NCI-H1930 (cell line): ENCODE measurements around the gene APBA2.
"Not testable (repeated sequence)": the region's sequence is repeated elsewhere in the genome, so short reads cannot be mapped to it uniquely, and the experiment has no call there.

Source experiments
- DNase-seq, 2 experiments: peaks; one replicate each; lab custom pipeline; 2025; lab: John Stamatoyannopoulos, UW

Gene APBA2

DNA sequence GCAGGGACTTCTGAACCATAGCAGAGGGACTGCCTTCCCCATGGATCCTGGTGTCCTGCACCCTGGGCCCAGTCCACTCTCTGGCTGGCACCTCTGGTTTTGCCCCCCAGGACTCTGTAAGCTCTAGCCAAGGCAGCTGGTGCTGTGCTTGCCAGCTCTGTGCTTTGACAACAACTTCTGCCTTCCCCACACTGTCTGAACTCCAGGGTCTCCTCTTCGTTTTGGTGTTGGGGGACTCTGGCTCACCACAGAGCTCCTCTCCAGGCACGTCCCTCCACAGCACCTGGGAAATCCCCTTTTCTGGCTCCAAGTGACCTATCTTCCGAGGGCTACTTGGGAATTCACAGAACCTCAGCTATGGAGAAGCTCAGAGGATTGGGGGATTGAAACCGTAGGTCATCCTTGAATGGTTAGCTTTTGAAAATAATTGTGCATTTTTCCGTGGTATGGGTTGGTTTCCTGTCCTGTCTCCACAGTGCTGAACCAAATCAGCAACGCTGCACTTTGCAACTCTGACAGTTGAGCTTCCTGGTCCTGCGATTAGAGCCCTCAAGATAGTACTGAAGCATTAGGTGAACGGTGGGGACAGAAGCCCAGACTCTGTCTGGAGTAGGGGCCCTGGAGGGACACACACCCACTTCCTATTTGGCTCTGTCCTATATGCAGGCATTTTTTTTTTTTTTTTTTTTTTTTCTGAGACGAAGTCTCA is 152.4 kb downstream of the APBA2 start:
- no peak for DNase-seq

DNA sequence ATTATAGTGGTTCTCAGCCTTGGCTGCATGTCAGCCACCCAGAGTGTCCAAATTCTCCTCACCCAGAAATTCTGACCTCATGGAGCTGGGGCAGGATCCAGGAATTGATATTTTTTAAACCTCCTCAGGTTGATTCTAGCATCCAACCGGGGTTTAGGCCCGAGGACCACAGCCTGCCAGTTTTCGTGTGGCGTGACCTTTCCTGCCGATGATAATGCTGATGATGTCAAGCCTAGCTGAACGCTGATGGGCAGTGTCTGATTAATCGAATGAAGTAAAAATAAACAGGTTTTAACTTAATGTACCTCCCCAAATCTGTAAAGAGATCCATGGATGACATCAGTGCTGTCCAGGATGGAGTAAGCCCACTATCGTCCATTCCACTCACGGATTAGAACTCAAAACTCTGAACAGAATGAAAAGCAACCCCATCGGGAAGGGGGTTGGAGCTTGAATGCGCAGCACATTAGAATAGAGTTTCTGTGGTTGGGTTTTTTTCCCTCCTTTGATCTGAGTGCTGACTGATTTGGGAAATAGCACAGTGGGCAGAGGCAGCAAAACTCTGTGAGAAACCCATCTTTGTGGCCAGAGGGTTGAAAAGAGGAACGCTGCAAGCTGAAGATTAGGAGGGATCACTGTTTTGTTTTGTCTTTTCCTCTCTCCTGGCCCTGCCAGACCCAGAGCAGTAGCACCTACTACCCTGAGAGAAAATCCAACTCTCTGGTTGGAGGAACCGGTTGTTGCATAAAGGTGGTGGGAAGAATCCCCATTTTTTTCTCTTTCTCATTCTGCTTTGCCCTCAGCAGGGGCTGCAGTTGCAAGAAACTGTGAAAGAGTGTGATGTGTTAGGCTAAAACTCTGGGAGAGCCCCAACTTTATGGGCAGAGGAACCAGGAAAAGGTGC is 153.9 kb downstream of the APBA2 start:
- no peak for DNase-seq

DNA sequence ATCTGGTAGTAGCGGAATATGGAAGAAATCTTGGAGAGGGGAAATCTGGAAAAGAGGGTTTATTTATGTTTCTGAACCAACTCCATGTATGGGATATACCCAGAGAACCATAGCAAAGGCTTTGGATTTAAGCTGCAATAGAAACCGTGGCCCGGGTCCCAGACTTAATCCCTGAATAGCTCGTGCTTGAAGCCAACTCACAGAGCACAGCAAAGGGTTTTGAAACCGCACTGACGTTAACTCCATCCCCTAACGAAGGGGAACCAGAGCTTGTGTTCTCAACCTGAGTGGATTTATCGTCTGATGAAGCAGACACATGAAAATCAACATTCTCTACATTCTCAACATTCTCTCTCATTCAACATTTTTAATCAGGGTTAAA is 154.6 kb downstream of the APBA2 start:
- DNase-seq = no peak

DNA sequence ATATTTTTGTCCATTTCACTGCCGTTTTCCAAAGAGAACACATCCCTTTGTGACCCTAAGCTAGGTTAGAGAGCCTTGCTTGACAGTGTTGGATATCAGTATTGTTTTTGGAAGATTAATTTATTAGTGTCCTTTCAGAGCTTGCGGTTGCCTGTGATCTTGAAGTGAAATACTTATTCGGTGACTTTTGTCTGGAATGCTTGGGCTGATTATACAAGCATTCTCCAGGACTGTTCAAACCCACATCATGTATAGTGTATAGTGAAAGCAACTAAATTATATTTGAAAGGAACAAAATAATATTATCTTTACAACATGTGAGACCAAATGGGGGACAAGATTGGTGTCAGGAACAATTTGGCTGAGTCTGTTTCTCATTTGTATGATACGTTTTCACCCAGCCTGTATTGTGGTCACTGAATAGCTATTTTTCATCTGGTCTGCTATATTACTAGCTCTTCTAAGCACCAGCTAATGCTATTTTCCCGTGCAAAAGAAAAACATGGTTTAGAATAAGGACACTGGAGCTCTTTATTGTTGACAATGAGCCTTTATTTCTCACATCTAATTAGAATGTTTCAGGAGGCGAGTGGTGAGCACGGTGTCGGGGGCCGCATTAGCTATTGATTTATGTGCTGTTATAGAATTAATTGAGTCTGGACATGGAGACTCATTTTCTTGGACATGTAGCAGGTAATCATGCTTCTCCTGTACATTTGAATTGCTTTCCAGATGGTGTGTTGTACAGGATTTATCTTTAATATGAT is 158.1 kb downstream of the APBA2 start:
- no peak for DNase-seq

DNA sequence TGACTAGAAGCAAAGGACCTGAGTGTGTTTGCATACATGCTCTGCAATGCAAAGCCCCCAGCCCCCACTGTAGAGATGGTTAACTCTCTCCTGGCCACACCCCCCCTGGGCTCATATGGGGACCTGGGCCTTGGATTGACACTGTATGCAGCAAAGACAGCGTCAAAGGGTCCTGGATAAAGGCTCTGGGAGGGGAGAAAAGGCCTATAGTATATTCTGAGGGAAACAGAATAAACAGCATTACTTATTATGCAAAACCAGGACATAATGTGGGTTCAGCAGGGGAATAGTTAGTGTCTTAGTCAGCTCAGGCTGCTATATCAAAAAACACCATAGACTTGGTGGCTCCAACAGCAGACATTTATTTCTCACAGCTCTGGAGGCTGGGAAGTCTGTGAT is 158.7 kb downstream of the APBA2 start:
- no peak for DNase-seq

DNA sequence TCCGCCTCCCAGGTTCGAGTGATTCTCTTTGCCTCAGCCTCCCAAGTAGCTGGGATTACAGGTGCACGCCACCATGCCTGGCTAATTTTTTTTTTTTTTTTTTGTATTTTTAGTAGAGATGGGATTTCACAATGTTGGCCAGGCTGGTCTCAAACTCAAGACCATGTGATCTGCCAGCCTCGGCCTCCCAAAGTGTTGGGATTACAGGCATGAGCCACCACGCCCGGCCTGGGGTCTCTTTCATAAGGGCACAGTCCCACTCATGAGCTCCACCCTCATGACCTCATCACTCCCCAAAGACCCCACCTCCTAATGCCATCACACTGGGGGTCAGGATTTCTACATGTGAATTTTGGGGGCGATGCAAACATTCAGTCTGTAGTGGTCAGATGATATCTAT is 159.4 kb downstream of the APBA2 start:
- not testable (repeated sequence) for DNase-seq

DNA sequence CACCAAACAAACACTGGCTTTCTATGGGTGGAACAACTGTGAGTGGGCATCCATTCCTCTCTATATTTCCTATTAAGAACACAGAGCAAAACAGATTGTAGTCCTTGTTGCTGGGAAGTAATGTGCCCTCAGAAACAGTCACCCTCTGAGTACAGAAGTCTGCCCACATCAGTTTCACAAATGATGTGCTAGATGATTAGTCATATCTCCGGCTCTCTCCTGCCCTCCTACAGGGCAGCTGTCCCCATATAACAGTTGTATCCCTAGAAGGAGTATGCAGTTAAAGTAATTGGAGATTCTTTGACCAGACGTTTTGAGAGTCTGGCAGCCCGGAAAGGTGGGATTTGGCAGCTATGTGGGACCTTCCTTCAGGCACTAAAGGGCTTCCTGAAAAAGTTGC is 159.9 kb downstream of the APBA2 start:
- DNase-seq = no peak

DNA sequence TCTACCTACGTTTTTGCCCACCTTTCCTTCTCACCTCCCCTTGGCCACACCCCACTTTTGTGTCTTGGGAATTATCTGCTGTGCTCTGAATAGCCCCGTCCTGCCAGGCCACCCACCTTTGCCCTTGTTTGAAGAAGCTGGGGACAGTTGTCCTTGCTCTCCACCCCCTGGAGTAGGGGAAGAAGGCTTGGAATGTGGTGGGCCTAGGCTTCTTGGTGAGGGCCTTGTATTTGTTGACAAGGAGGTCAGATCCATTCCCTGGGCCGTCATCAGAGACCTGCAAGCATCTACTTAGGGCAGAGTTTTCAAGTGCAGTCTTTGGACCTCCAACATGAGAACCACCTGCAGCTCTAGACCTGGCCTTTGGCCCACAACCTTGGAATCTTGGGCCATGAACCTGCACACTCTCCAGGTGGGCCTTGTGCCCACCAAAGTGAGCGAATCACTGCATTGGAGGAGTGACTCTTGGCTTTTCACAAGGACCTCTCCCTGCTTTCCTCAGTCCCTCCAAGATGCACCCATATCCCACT is 160.6 kb downstream of the APBA2 start:
- no peak for DNase-seq

DNA sequence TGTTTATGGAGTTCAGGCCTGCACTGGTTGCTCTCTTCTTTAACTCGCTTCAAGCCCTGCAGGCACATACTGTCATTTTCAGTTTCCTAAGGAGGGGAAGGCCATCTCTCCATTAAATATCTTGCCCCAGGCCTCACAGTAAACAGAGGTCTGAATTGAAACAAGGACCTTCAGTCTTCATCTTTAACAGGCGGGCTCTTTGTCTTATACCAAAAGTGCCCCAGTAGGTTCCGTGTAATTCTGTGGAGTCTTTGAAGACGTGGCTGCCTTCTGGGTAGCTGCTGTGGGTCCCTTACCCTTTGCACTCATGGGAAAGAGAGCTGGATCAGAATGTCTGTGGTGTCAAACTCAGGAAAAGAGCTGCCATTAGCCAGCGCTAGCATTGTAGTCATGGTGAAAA is 161.2 kb downstream of the APBA2 start:
- no peak for DNase-seq

DNA sequence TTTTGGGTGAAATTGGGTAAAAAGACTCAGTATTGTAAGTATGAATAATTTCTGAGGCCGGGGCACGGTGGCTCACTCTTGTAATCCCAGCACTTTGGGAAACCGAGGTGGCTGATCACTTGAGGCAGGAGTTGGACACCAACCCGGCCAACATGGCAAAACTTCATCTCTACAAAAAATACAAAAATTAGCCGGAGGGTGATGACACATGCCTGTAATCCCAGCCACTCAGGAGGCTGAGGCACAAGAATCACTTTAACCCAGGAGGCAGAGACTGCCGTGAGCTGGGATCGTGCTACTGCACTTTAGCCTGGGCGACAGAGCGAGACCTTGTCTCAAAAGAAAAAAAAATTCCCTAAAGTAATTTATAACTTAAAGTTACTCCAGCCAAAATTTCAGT is 162.2 kb downstream of the APBA2 start:
- DNase-seq = no peak

DNA sequence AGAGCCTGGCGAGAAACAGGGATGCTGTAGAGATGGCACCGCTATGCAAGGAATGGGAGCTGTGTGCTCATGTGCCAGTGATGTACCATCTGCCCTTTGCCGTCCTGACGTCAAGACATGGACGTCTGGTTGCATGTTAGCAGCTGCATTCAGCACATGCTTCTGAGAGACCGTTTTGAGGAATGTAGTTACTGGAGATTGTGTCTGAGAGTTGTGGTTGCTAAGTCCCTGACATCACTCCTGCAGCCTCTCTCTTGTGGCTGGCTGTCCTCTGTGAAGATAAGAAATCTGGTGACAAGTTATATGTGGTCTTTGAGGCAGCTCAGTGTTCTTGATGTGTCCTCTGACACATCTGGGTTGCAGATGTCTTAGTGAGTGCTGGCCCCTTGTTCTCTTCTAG is 165.1 kb downstream of the APBA2 start:
- no peak for DNase-seq

DNA sequence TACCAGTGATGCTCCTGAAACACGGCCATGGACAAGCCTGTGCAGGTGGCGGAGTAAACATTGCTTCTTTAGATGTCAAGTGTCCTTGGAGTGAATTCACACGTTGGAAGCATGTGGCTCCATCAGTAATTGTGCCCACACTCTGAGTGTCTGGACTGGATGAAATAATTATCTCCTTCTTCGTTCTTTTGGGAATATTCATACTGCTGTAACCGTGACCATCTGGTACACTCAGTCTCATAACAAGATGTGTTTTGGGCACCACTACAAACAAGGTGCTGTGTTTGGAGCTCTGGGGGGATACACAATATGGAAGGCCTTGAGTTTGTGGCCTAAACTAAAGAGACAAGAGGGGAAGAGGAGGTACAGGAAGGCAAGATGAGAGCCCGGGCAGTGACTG is 165.6 kb downstream of the APBA2 start:
- DNase-seq = no peak

DNA sequence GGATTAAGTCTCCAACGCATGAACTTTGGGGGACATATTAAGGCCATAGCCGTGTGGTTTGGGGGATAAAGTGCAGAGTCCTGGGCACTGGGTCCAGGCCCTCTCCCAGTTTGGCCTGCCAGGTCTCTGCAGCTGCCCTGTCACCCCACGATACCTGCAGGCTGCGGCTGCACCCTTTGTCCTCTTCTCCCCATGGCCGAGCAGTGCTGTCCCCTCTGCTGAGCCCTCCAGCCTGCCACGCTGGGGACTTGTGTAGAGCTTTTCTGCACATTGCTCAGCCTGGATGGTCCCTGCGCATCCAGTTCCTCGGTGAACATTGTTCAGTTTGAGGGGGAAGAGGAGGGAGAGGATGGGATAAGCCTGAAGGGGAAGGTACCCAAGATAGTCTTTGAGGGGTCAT is 167.2 kb downstream of the APBA2 start:
- DNase-seq = no peak

DNA sequence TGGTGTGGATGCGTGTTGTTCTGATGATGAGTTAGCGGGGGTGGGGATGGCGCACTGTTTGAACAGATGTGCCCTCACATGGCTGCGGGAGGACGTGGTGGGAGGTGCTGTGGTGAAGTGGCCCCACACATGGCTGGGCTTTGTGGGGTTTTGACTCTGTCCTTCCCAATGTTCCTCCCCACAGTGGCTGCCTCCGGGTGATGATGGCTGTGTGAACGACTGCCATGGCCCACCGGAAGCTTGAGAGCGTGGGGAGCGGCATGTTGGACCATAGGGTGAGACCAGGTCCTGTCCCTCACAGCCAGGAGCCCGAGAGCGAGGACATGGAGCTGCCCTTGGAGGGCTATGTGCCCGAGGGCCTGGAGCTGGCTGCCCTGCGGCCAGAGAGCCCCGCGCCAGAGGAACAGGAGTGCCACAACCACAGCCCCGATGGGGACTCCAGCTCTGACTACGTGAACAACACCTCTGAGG is 167.9 kb downstream of the APBA2 start:
- no peak for DNase-seq

DNA sequence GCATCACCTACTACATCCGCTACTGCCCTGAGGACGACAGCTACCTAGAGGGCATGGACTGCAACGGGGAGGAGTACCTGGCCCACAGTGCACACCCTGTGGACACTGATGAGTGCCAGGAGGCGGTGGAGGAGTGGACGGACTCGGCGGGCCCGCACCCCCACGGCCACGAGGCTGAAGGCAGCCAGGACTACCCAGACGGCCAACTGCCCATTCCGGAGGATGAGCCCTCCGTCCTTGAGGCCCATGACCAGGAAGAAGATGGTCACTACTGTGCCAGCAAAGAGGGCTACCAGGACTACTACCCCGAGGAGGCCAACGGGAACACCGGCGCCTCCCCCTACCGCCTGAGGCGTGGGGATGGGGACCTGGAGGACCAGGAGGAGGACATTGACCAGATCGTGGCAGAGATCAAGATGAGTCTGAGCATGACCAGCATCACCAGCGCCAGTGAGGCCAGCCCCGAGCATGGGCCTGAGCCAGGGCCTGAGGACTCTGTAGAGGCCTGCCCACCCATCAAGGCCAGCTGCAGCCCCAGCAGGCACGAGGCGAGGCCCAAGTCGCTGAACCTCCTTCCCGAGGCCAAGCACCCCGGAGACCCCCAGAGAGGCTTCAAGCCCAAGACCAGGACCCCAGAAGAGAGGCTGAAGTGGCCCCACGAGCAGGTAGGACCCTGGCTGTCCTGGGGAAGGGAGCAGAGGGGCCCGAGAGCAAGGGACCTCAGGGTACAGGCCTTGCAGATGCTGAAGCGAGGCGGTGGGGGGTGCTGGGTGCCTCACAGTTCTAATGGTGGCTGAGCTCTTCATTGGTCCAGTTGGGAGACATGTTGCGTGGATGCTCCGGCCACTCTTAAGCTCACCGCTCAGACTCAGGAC is 168.6 kb downstream of the APBA2 start:
- DNase-seq = no peak

DNA sequence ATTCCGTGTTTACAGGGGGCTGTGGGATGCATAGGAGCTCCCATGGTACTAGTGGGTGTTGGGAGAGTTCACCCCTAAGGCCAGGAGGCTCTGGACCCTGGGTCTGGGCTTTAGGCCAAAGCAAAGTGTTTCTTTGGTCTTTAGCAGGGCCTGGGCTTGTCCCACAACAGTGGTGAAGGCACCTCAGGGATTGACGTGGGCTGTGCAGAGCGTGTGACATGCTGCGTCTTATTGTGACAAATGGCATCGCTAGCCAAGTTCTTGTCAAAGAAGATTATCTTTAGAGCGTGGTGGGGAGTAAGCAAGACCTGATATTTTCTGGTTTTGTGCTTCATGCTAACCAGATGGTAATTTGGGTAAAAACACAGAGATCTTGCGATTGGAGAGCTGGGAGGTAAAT is 170.1 kb downstream of the APBA2 start:
- no peak for DNase-seq

DNA sequence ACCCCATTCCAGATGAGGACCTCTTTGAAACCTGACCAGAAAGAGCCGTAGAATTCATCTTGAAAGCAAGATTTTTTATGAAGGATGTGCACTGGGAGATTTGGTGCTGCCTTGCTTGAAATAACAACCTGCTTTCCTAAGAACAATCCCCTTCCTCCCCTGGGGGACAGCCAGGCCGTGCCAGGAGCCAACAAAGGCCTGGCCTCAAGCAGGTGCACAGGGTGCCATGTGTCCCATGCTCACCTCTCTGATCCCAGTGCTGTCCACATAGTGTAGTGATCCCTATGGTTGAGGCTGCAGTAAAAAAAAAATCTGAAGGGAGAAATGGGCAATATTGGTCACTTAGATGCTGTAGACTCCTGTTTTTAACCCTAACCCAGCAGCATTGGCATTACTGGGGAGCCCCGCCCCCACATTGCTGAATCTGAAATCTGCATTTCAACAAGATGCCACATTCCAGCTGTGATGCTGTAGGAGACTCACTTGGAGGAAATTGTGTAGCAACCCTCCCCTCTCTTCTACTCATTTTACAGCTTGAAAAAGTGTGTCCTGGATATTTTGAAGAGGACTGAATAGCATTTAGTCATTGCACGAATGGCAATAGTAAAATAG is 171.2 kb downstream of the APBA2 start:
- DNase-seq = no peak

DNA sequence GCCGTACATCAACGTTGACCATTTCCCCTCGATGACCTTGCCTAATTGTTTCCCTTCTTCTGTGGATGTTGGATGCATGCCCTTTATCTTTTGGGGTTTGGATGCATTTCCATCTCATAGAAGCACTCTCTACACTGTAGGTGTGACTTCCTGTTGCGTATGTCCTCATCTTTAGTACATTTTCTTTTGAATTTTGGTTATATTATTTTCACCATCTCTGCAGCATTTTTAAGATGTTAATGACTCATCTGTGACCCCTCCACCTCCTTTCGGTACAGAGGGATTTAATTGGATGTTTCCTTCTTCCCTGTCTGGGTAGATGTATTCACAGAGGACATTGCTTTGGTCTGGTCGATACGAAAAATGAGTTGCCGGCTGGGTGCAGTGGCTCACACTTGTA is 172.1 kb downstream of the APBA2 start:
- DNase-seq = no peak

DNA sequence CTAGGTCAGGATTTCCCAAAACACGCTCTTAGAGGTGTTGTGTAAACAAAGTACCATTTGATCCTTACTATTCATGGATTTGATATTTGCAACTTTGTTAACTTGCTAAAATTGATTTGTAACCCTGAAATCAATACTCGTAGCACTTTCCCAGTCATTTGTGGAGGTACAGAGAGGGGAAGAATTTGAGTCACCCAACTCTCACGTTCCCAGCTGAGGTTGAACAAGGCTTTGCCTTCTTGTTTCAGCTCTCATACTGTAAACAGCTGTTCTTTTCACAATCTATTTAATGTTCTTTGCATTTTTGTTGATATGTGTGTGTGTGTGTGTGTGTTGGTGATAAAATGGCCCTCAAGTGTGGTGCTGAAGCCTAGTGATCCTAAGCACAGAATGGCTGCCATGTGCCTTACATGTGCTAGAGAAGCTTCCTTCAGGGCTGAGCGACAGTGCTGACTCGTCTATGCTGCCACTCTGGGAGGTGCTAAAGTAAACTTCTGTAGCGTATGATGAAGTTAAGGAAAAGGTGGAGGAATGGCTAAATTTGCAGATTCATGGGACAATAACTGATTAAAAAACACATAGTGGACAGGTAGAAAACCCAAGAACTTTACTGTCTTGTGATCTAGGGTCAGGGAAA is 173.2 kb downstream of the APBA2 start:
- DNase-seq = no peak

DNA sequence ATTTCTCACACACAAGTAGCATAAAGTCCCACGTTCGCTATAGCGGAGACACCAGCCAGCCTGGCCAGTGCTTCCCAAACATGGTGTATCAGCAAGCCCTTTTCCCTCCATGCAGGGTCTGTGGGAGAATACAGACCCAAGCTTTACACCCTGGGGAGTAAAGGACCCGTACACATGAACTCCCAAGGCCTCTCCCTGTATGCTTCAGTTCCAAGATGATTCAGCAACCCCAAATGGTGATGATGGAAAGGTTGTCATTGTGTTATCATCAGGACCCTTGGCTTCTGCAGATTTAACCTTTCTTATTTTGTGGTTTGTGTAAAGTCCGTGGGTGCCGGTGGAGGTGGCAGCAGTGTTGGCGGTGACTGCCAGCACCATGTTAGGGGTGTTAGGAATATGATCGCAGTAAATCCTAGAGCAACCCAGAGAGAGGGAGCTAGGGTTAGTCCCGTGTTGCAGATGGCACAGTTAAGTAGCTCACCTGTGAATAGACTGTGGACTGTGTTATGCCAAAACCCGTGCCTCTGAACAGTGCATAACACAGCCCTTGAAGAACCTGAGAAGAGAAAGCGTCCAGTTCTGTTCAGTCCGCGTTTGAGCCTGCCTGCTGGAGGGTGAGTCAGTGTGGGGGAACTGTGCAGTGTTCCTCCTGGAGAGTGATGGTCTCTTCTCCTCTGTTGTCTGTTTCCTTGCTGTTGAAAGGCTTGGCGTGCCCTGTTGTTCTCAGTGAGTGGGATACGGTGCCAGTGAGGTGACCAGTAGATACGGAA is 174.3 kb downstream of the APBA2 start:
- no peak for DNase-seq
